Stimulated activated CD8-positive, alpha-beta memory T cell treated with anti-CD3 and anti-CD28 coated beads, Interleukin-4, amount 100 ng/mL, for 4 hours (primary cell): ENCODE results near the gene WTAP.
"Not testable (repeated sequence)": the region's sequence is repeated elsewhere in the genome, so short reads cannot be mapped to it uniquely, and the experiment has no call there.

Source experiments
- DNase-seq, 2 donors: peaks; one replicate each; pipeline ENCODE4 v3.0.0-alpha.2; 2020; ENCODE audit warnings: low read depth in 2 of 2, low spot score in 1 of 2

Gene WTAP

DNA sequence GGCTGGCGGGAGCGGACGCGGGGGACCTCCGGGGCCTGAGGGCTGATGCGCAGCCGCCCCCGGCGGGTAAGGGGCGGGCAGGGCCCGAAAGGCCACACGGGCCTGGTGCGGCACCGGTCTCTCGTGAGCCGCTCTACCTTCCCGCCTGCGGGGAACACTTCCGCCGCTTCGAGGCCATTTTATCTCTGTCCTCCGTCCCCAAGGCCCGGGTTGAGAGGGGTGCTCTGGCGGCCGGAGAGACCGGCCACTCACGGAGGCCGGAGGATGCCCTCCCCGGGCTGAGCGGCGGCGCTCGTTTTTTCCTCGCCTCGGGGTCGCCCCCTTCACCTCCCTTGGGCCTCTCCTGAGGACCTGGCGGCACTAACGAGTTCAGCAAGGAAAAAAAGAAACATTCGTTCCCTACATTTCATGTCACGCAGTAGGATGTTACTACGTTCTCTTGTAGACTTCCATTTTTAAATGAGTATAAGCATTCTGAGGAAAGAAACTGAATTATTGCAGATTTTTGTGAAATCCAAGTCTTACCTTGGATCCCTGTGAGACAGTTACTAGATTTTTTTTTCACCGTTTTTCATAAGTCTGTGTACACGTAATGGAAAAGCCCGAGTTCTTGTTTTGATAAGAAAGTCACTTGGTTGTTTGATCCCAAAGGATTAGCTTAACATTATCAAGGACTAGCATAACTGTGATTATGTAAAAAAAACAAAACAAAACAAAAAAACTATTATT, 575 bp downstream of the WTAP start:
- no peak for DNase-seq

GRCh38 chr6:159728531-159728964, 1.2 kb downstream of the WTAP start:
- no peak for DNase-seq

DNA sequence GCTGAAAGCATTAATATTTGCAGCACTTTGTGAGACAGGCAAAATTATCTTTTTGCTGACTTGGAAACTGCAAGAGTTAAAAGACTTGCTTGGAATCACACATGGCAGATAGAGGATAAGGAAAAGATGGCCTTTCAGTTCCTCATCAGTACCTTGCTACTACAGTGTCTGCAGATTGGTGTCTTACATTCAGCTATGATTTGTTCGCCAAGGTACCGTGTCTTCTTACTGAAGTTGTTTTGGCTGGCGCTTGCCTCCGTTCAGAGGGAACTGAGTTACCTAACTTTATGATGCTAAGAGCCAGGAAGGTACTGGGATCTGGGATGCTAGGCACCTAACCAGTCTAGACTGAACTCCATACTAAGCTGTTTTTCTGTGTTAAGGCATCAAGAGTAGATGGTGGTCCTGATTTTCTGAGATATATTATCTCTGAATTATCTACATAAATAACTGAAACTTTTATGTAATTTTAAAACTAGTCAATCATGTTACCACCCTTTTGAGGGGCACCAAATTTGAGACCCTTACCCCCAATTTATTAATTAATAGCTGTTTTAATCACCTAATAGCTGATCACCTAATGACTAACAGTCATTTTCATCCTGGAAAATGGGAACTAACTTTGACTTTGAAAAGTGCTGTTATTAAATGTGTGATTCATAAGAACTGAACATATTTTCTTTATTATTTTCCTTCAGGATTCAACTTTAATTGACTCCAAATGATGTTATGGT, 2.5 kb downstream of the WTAP start:
- DNase-seq: no peak

- DNase-seq: no peak
Measured at GRCh38 chr6:159730332-159730676, 3.0 kb downstream of the WTAP start.

DNA sequence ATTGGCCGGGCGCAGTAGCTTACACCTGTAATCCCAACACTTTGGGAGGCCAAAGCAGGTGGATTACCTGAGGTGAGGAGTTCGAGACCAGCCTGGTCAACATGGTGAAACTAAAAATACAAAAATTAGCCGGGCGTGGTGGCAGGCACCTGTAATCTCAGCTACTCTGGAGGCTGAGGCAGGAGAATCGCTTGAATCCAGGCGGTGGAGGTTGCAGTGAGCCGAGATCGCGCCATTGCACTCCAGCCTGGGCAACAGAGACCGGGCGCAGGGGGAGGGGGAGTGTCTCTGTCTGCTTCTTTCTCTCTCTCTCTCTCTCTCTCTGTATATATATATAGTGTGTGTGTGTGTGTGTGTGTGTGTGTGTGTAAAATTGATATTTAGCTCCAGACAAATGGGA, 5.2 kb downstream of the WTAP start:
- DNase-seq: not testable (repeated sequence)

- not testable (repeated sequence) for DNase-seq
Measured at GRCh38 chr6:159733395-159733794, 6.1 kb downstream of the WTAP start.

- DNase-seq: no peak
Measured at GRCh38 chr6:159736908-159737307, 9.6 kb downstream of the WTAP start.

DNA sequence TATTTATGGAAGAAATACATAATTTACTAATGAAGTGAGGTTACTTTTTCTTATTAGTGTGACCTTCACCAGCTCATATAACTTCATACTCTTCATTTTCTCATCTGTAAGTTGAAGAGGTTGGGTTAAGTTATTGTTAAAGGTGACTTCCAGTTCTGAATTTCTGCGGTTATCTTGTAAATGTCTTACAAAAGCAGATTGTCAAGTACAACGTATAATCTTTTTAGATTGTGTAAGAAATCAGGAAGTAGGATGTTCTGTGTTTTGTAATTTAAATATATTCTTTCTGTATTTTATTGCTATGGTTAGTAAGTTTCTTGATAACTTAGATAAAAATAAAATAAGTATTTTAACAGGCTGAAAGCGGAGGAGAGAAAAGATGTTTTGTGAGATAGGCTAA, 12.0 kb downstream of the WTAP start:
- no peak for DNase-seq

- DNase-seq: no peak
Measured at GRCh38 chr6:159742165-159742564, 14.9 kb downstream of the WTAP start.

- no peak for DNase-seq
Measured at GRCh38 chr6:159745081-159745480, 17.8 kb downstream of the WTAP start.

- DNase-seq: no peak
Measured at GRCh38 chr6:159746759-159747158, 19.5 kb downstream of the WTAP start.

DNA sequence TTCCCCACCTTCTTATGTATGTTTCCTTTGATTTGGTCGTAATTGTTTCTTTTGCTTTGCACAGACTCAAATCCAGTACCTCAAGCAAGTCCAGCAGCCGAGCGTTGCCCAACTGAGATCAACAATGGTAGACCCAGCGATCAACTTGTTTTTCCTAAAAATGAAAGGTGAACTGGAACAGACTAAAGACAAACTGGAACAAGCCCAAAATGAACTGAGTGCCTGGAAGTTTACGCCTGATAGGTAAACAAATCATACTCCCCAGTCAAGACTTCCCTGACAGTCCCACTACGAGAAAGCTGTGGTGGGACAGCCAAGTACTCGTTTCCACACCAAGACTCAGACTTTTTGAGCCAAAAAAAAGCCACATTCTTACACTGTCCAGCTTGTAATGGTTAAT, 20.8 kb downstream of the WTAP start:
- not testable (repeated sequence) for DNase-seq

- no peak for DNase-seq
Measured at GRCh38 chr6:159751448-159751847, 24.1 kb downstream of the WTAP start.

- DNase-seq: no peak
Measured at GRCh38 chr6:159753081-159753872, 26.0 kb downstream of the WTAP start.

DNA sequence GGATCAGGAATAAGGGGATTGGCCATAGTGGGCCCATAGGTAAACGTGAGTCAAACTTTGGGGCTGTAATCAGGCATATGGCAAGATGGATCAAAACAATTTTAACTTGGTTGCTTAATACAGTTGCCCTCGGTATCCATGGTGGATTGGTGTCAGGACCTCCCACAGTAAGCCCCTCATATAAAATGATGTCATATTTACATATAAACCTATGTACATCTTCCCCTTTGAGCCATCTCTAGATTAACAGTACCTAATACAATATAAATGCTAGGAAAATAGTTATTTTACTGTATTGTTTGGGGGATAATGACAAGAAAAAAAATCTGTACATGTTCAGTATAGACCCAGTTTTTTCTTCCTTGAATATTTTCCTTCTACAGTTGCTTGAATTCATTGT, 27.1 kb downstream of the WTAP start:
- no peak for DNase-seq

DNA sequence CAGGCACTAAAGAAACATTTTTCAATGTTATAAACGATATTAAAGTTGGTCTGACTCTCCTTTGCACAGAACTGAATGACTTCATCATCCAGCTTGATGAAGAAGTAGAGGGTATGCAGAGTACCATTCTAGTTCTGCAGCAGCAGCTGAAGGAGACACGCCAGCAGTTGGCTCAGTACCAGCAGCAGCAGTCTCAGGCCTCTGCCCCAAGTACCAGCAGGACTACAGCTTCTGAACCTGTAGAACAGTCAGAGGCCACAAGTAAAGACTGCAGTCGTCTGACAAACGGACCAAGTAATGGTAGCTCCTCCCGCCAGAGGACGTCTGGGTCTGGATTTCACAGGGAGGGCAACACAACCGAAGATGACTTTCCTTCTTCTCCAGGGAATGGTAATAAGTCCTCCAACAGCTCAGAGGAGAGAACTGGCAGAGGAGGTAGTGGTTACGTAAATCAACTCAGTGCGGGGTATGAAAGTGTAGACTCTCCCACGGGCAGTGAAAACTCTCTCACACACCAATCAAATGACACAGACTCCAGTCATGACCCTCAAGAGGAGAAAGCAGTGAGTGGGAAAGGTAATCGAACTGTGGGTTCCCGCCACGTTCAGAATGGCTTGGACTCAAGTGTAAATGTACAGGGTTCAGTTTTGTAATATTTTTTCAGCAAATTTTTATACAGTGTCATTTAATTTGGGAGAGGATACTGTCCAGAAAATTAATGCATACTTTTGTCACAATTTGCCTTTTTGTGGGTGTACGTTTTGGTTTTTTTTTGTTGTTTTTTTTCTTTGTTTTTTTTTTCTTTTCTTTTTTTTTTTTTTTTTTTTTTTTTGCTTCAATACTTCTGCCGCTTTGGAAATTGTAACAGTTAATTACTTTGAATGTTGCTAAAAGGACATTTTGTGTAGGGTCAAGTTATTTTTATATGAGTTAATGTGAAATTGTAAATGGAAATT, 27.9 kb downstream of the WTAP start:
- DNase-seq: no peak

- DNase-seq: no peak
Measured at GRCh38 chr6:159756508-159756907, 29.2 kb downstream of the WTAP start.

DNA sequence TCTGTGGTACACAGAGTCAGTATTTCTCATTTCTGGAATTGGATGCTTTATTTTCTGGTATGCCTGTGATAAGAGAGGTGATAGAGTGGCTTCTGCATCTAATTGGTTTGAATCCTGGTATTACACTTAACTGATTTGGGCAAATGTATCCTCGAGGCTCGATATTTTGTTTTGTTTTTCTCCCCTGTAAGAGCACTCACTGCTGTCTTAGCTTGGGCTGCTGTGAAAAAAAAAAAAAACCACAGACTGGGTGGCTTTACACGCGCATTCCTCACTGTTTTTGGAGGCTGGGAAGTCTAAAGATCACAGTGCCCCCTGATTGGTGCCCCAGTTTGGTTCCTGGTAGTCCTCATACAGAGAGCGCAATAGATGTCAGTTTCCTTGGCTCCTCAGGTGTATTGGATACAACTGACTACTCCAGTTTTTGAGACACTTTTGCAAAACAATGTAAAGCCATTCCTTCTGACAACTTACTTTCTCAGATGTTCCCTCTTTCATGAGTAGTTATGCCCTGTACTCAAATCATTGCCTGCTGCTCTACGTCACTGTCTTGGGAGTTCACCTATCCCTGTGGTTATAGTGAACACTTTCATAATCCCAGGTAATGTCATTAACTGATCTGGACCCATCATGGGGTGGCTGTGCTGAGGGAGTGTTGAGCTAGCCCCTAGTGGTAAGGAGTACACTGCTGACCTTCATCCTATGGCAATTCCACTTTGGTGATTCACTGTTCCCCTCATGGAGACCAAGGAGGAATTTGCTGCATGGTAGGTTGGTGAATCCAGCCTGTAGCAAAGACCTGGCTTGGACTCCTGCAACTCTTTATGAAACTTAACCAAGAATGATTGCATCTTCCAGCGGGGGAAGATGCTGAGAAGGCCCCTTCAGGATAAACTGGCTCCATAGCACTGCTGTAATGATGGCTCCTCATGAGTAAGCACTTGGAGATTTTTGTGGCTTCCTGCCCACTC, 31.0 kb downstream of the WTAP start:
- no peak for DNase-seq

DNA sequence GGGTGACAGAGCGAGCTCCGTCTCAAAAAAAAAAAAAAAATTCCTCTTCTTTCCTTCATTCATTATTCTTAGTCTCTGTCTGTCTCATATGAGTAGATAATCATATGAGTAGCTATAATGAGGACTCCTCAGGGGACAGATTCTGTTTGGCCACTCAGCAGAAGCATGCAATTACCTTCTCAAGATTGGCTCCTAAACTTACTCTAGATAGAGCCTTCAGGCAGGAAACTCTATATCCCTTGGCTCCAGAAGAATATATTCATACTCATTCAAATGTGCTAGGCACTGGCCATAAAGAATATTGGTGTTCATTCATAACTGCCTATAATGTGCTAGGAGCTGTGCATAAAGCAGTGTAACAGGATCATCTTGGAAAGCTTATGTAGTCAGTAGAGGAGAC, 32.3 kb downstream of the WTAP start:
- DNase-seq: no peak

GRCh38 chr6:159760602-159761057, 33.3 kb downstream of the WTAP start:
- DNase-seq: no peak
